RWPE2 (cell line): ENCODE measurements around the gene IL19.
A peak's percentile ranks its signal among the peaks of the same experiment; 100 is the strongest.

Source experiments
- ATAC-seq: fragments of 200-7000 bp; cut with Tn5 transposase; 3 replicates; pipeline ENCODE4 v1.9.1; 2021; ENCODE audit warnings: low read depth
- DNase-seq: peaks from one replicate; pipeline ENCODE4 v3.0.0-alpha.2; 2020; ENCODE audit warnings: low spot score
- H3K27ac ChIP-seq: fragments of 450-650 bp; 2 replicates; pipeline ENCODE4 v1.5.1; 2017; ENCODE audit warnings: mild to moderate bottlenecking; ENCODE audit not compliant: poor library complexity, severe bottlenecking
- H3K27me3 ChIP-seq: fragments of 250-450 bp; sonication (Bioruptor Pico); 2 replicates; pipeline ENCODE4 v1.5.1; 2021; ENCODE audit warnings: mild to moderate bottlenecking, moderate library complexity; ENCODE audit not compliant: insufficient read depth, poor library complexity, severe bottlenecking
- H3K36me3 ChIP-seq: fragments of 250-450 bp; sonication (Bioruptor Pico); 2 replicates; pipeline ENCODE4 v1.5.1; 2020; ENCODE audit warnings: low read depth, mild to moderate bottlenecking, moderate library complexity
- H3K4me1 ChIP-seq: fragments of 250-450 bp; sonication (Bioruptor Pico); 2 replicates; pipeline ENCODE4 v1.5.1; 2021; ENCODE audit warnings: mild to moderate bottlenecking, moderate library complexity; ENCODE audit not compliant: insufficient read depth, poor library complexity, severe bottlenecking
- H3K4me3 ChIP-seq: fragments of 250-450 bp; sonication (Bioruptor Pico); 2 replicates; pipeline ENCODE4 v1.5.1; 2021; ENCODE audit warnings: mild to moderate bottlenecking, moderate library complexity; ENCODE audit not compliant: severe bottlenecking
- H3K9me3 ChIP-seq: fragments of 250-450 bp; sonication (Bioruptor Pico); 2 replicates; pipeline ENCODE4 v1.5.1; 2021; ENCODE audit warnings: mild to moderate bottlenecking, moderate library complexity; ENCODE audit not compliant: severe bottlenecking
- TF ChIP-seq, protein P1 (sequence below): fragments of 450-650 bp; IDR thresholded peaks from one replicate; pipeline ENCODE4 v1.5.1; 2017; ENCODE audit warnings: mild to moderate bottlenecking, moderate library complexity; ENCODE audit not compliant: poor library complexity, severe bottlenecking

The IL19 gene

DNA sequence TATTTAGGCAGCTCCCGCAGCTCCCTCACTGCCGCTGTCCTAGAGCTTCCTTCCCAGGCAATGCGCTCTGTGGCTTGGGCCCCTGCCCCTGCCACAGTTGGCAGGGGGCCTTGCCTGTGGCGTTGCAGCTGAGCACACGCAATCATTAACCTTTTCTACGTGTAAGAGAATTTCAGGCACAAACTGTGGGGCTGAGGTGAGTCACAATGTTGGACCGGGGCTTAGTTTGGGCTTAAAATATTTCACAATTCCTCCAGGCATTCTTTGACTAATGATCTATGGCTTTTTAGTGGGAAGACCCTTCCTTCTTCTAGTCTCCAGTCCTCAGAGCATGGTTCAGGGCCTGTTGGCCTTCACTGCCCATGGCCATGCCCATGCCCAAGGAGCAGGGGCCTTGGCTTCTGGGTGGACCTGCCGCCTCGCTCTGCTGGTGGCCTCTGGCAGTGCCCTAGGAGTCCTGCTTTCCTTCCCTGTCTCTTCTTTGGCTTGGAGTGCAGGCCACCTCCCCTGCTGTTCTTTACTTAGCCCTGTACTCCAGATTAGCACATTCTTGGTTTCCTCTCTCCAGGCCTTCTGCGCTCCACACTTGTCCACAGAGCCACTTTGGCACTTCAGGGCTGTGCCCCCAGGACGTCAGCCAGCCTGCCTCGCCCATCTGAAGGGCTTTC, 46.6 kb upstream of the IL19 start:
- Histone ChIP-seq H3K4me3 (no peak overlapping the region), H3K27ac (peak overlapping the region; percentile 35), H3K27me3 (no peaks in the 10 kb centered on the region), H3K4me1 (peaks cover 18% of the 10 kb centered on the region), H3K9me3 (no peaks in the 10 kb centered on the region), H3K36me3 (peaks cover 2% of the 10 kb centered on the region; the same call in 1 of the 2 replicates)
- TF ChIP-seq, protein P1, sequence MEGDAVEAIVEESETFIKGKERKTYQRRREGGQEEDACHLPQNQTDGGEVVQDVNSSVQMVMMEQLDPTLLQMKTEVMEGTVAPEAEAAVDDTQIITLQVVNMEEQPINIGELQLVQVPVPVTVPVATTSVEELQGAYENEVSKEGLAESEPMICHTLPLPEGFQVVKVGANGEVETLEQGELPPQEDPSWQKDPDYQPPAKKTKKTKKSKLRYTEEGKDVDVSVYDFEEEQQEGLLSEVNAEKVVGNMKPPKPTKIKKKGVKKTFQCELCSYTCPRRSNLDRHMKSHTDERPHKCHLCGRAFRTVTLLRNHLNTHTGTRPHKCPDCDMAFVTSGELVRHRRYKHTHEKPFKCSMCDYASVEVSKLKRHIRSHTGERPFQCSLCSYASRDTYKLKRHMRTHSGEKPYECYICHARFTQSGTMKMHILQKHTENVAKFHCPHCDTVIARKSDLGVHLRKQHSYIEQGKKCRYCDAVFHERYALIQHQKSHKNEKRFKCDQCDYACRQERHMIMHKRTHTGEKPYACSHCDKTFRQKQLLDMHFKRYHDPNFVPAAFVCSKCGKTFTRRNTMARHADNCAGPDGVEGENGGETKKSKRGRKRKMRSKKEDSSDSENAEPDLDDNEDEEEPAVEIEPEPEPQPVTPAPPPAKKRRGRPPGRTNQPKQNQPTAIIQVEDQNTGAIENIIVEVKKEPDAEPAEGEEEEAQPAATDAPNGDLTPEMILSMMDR: no peak
- ATAC-seq (peak; percentile 74), DNase-seq (no peak)

DNA sequence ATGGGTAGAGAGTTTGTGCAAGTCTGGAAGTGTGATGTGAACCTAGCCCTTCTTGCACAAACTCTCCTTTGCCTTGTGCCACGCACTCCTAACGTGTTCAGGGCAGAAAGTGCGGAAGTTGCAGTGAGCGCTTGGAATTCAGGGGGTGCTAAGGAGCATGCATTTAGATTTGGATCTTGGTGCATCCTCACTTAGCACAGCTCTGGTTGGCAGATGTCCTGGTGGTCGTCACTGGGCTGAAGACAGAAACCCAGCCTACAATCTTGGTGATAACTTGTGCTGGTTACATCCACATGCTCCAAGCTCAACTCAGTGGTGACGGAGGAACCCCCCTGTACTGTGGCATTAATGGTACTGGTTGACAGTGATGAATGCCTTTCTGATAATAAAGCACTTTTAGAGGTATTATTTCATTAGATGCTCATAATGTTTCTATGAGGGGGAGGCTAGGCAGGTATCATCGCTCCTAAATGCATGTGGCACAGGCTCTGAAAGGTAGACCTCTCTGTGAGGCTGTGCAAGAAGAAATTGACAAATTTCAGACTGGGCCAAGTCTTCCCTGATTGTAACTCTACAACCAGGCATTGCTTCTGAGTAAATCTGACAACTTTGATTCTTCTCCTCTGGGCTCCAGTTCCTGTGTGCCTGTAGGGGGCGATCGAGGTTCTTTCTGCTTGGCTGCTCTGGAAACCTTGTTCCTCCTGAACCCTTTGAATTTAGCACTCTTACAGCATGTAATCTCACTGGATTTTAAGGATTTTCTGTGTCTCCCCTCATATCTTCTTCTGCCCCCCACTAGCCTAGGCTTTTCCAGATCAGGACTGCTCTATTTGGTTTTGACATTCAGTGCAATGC, 45.2 kb upstream of the IL19 start:
- Histone ChIP-seq H3K9me3 (no peaks in the 10 kb centered on the region), H3K36me3 (peaks cover 16% of the 10 kb centered on the region), H3K27ac (no peak overlapping the region), H3K4me1 (peaks cover 18% of the 10 kb centered on the region), H3K4me3 (no peak overlapping the region), H3K27me3 (no peaks in the 10 kb centered on the region)
- TF ChIP-seq, protein P1: no peak
- no peak for ATAC-seq
- no peak for DNase-seq

DNA sequence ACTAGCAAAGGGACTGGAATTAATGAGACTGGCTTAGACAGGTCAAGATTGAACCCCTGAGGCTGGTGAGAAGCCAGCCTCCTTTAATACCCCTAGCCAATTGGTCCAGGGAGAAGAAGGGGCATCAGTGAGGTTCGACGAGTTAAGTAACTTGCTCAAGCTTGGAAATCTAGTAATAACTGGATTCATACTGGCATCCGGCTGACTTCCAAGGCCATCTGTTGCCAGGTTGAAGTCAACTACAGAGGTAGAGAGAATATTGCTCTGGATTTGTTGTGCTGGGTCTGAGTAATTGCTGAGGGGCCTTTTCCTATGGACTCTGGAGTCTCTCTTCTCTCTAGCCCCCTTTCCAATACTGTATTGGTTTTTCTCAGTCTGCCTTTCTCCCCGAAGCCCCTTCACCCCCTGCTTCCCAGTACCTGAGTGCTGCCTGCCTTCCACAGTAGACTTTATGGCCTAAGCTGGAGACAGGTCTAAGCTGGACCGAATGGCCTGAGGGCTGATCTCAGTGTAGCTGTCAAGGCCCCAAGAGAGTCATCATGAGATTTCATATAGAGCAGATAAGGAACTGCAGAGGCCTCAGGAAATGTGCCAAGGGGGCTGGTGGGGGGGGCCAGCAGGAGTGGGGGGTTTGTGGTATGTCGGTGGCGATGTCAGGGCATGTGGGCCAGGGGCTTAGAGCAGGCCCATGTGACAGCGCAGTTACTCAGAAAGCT, 42.4 kb upstream of the IL19 start:
- Histone ChIP-seq H3K27ac (no peak overlapping the region), H3K36me3 (peaks cover 41% of the 10 kb centered on the region), H3K4me3 (no peak overlapping the region), H3K27me3 (no peaks in the 10 kb centered on the region), H3K9me3 (no peaks in the 10 kb centered on the region), H3K4me1 (peaks cover 13% of the 10 kb centered on the region)
- ATAC-seq (no peak), DNase-seq (no peak)
- TF ChIP-seq, protein P1: no peak

DNA sequence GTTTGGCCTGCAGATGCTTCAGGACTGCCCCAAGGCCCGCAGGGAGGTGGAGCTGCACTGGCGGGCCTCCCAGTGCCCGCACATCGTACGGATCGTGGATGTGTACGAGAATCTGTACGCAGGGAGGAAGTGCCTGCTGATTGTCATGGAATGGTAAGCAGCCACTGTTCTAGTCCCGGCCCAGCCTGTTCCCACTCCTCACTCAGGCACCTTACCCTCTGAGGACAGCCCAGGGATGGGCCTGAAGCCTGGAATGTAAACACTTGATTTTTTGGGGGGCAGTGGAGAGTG, 41.9 kb upstream of the IL19 start:
- ATAC-seq (no peak), DNase-seq (no peak)
- peaks cover 41% of the 10 kb centered on the region for H3K36me3 ChIP-seq
- H3K4me3 ChIP-seq: no peak overlapping the region
- H3K27me3 ChIP-seq: no peaks in the 10 kb centered on the region
- H3K4me1 ChIP-seq: peaks cover 8% of the 10 kb centered on the region
- no peak overlapping the region for H3K27ac ChIP-seq
- TF ChIP-seq, protein P1: no peak
- no peaks in the 10 kb centered on the region for H3K9me3 ChIP-seq
